H7 (cell line): ENCODE results near the gene PTPRD. TPM values are rescaled to one million over a fixed set of nuclear protein-coding genes. Genes with fewer than 3 reads are reported as not detected.
"Not testable (repeated sequence)": the region's sequence is repeated elsewhere in the genome, so short reads cannot be mapped to it uniquely, and the experiment has no call there.

Experiments used
- DNase-seq: peaks from one replicate; pipeline ENCODE4 v3.0.0; 2012
- H3K27me3 ChIP-seq: 2 replicates; pipeline ENCODE4 v1.6.0; 2011; ENCODE audit warnings: mild to moderate bottlenecking, low read length; ENCODE audit not compliant: control insufficient read depth, insufficient read depth
- H3K36me3 ChIP-seq: replicated peaks from 2 replicates; pipeline ENCODE4 v1.5.1; 2011; ENCODE audit warnings: low read length; ENCODE audit not compliant: control insufficient read depth, insufficient read depth
- H3K4me3 ChIP-seq: 2 replicates; pipeline ENCODE4 v1.5.1; 2011; ENCODE audit warnings: low read depth, mild to moderate bottlenecking, control low read depth, low read length, moderate library complexity; ENCODE audit not compliant: insufficient read depth
- total RNA-seq: library from RNA; depleted of rRNA; stranded (reverse); fragments of >200 nt; shearing (Covaris generic); gene quantifications from 2 replicates; pipeline ENCODE4 v1.2.3, GENCODE V29; 2014

PTPRD gene
- total RNA-seq, 1 experiment from 2014 or later: 21.5 TPM

DNA sequence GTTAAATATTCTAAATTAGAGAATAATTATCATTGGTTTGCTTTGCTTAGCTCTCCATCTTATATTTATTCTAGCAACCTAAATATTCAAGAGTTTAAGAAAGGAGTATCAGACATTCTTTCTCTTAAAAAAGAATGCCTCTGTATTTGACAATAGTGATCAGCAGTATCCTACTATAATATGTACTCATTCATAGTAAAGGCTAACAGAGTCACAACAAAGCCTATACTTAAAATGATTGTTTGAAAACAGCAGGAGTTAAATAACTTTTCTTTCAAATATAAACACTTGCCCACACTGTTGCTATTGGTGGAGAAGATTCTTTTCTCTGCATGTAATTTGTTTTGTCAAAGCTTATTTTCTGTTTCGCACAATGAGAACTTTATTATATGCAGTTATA, 178.4 kb downstream of the PTPRD start:
- DNase-seq: no peak

GRCh38 chr9:10411272-10411671, 201.5 kb downstream of the PTPRD start:
- DNase-seq: no peak
- no peak overlapping the region for H3K4me3 ChIP-seq
- H3K27me3 ChIP-seq: no peaks in the 10 kb centered on the region
- H3K36me3 ChIP-seq: no peaks in the 10 kb centered on the region

More for the DNA sequence above, 178.4 kb downstream of the PTPRD start:
- no peak overlapping the region for H3K4me3 ChIP-seq
- no peaks in the 10 kb centered on the region for H3K36me3 ChIP-seq
- no peaks in the 10 kb centered on the region for H3K27me3 ChIP-seq

GRCh38 chr9:10403283-10403682, 209.5 kb downstream of the PTPRD start:
- Histone ChIP-seq H3K4me3 (no peak overlapping the region), H3K27me3 (no peaks in the 10 kb centered on the region), H3K36me3 (no peaks in the 10 kb centered on the region)
- no peak for DNase-seq

DNA sequence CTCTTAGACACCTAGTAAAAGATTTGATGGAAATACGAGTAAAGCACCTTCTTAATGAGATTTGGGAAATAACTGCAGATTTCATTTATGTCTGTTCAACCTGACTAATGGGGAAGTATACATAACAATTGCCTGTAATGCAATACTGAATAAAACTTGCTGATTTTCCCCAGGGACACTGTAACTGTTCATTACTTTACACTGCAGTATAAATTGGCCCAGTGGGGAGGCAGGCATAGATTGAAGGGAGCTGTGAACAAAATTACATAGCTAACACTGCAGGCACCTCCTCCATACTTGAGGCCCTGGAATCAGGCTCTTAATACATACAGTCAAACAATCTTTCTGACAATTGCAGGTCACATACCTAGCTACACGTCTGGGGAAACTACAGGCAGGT, 216.2 kb downstream of the PTPRD start:
- H3K36me3 ChIP-seq: no peaks in the 10 kb centered on the region
- H3K27me3 ChIP-seq: no peaks in the 10 kb centered on the region
- no peak overlapping the region for H3K4me3 ChIP-seq
- DNase-seq: no peak

- Histone ChIP-seq H3K4me3 (no peak overlapping the region), H3K36me3 (no peaks in the 10 kb centered on the region), H3K27me3 (no peaks in the 10 kb centered on the region)
- DNase-seq: no peak
Observed at GRCh38 chr9:10387282-10387681, 225.5 kb downstream of the PTPRD start.

GRCh38 chr9:10371824-10372223, 241.0 kb downstream of the PTPRD start:
- Histone ChIP-seq H3K27me3 (no peaks in the 10 kb centered on the region), H3K4me3 (no peak overlapping the region), H3K36me3 (no peaks in the 10 kb centered on the region)
- no peak for DNase-seq

DNA sequence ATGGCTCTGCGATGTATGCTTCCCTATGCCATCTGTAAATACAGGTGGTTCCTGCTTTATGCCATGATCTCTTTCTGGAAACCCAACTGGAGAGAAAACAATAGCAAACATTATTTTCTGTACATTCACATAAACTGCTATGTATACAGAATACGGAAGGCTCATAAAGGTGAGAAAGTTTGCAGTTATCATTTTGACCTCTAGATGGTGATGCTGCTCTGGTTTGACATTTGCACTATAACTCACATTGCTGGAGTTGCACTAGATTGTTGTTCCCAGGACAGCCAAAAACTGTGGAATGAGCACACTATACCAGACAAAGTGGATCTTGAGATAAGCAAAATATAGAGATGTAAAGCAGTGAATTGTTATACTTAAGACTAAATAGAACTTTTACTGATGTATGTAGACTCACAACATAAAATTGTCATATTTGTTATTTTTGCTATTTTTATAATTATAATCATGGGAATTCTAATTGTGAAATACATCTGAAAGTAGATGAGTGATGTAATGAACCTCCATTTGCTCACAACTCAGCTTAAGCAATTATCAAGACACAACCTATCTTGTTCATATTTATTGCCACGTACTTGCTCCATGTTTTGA, 246.5 kb downstream of the PTPRD start:
- no peak overlapping the region for H3K4me3 ChIP-seq
- no peaks in the 10 kb centered on the region for H3K36me3 ChIP-seq
- H3K27me3 ChIP-seq: no peaks in the 10 kb centered on the region
- DNase-seq: peak; percentile 11

- H3K27me3 ChIP-seq: no peaks in the 10 kb centered on the region
- no peak for DNase-seq
- no peak overlapping the region for H3K4me3 ChIP-seq
- H3K36me3 ChIP-seq: no peaks in the 10 kb centered on the region
Observed at GRCh38 chr9:10354591-10354990, 258.2 kb downstream of the PTPRD start.

DNA sequence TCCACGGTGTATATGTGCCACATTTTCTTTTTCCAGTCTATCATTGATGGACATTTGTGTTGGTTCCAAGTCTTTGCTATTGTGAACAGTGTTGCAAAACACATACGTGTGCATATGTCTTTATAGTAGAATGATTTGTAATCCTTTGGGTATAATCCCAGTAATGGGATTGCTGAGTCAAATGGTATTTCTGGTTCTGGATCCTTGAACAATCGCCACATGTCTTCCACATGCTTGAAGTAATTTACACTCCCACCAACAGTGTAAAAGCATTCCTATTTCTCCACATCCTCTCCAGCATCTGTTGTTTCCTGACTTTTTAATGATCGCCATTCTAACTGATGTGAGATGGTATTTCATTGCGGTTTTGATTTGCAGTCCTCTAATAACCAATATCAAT, 267.2 kb downstream of the PTPRD start:
- not testable (repeated sequence) for DNase-seq, H3K4me3 ChIP-seq, H3K36me3 ChIP-seq, H3K27me3 ChIP-seq

DNA sequence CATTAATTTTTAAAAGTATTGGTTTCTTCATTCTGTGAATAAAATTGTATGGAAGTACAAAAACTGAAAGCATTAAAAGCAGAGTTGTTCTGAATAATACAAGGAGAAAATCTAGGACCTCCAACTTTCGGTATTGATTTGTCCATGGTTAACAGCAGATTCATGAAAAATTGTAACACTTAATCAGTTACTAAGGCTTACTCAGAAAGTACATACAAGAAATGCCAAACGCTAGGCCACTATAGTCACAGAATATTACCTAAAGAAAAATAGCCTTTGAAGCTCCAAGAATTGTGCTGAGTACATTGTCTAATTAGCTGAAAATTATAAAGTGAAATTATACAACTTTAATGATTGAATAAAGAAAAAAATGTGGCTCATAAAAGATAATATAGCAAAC, 271.7 kb downstream of the PTPRD start:
- Histone ChIP-seq H3K36me3 (no peaks in the 10 kb centered on the region), H3K27me3 (peaks cover 8% of the 10 kb centered on the region; the same call in 1 of the 2 replicates), H3K4me3 (no peak overlapping the region)
- DNase-seq: no peak

DNA sequence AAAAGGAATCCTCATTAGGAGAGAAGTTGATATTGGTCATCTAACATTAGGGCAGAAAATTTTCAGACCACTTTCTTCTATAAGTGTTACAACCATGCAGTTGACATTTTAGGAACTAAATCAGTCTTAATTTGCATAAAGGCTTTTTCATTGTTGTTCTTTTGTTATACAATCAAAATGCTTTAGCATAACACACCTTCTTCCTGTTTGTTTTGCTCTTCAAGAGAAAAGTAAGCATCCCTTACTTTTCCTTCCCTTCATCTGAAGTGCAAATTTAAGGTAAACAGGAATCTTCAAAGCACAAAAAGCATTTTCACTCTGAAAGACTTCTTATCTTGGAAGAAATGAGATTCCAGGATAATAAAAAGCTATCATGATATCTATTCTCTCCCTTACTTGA, 273.6 kb downstream of the PTPRD start:
- DNase-seq: no peak
- no peaks in the 10 kb centered on the region for H3K36me3 ChIP-seq
- peaks cover 8% of the 10 kb centered on the region; the same call in 1 of the 2 replicates for H3K27me3 ChIP-seq
- H3K4me3 ChIP-seq: no peak overlapping the region

DNA sequence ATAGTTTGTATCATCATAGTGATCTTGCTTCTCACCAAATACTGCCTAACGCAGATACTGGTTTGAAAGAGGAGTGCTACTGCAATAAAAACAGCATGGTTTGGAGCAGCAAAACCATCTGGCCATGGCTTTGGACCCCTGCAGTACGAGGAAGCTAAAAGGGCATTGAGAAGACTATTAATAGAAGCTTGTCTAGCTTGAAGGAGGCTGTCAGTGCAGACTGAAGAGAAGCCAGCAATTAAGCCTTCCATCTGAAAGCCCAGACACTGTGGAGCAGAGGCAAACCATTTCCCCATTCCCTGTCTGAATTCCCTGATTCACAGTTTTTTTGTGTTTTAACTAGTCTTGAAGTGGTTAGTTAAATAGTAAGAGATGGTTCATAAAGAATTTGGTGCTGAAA, 281.6 kb downstream of the PTPRD start:
- Histone ChIP-seq H3K27me3 (no peaks in the 10 kb centered on the region), H3K4me3 (no peak overlapping the region), H3K36me3 (no peaks in the 10 kb centered on the region)
- DNase-seq: no peak

DNA sequence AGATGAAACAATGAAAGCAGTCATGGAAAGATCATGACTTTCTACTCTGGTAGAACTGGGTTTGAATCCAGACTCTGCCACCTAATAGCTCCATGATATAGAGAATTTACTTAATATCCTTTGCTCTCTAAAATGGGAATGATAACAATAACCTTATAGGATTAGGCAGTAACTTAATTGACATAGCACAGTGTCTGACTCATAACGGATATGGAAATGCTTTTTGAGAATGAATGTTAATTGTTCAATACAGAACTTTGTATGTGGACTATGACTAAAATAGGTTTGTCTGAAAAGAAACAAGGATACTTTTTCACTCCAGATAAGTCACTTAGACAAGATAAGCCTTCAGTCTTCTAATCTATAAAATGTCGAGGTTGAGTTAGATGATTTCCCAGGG, 330.7 kb downstream of the PTPRD start:
- no peak for DNase-seq
- no peak overlapping the region for H3K4me3 ChIP-seq
- no peaks in the 10 kb centered on the region for H3K36me3 ChIP-seq
- no peaks in the 10 kb centered on the region for H3K27me3 ChIP-seq

- no peaks in the 10 kb centered on the region for H3K36me3 ChIP-seq
- DNase-seq: no peak
Observed at GRCh38 chr9:10274988-10275387, 337.8 kb downstream of the PTPRD start.

DNA sequence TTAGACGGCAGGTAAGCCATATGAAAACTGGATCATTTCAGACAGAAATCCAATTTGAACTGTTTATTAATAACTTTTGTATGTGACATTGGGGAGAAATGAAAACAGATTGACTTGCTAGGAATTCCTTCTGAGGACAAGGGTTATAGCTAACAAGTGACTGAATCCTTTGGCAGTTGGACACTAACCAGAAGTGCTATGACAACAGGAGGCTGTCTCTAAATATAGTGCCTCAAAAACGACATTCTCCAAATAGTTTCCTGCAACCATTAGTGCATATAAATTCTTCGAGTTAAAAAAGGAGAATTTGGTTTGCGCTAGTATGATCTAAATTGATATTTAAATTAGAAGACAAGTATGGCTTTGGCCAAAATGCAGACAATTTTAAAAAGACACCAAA, 338.6 kb downstream of the PTPRD start:
- no peak for DNase-seq
- no peaks in the 10 kb centered on the region for H3K27me3 ChIP-seq

More at GRCh38 chr9:10274988-10275387, 337.8 kb downstream of the PTPRD start:
- no peaks in the 10 kb centered on the region for H3K27me3 ChIP-seq
- H3K4me3 ChIP-seq: no peak overlapping the region

DNA sequence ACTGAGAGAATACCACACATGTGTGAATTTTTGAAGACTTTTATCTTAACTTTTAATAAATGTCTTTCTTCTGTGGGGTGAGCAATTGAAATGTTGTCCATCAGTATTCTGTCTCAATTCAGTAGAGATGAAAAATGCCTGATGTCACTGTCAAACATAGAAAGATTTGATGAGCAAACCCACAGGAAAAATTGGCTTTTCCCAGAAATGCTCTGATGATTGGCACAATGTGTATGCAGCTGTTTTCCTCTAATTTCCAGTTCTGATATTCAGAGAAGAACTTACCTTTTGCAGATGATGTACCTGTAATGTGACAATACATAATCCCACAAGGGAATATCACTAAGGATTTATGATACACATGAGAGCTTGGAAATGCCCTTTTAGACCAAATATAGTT, 340.0 kb downstream of the PTPRD start:
- H3K27me3 ChIP-seq: no peaks in the 10 kb centered on the region
- no peak overlapping the region for H3K4me3 ChIP-seq
- no peaks in the 10 kb centered on the region for H3K36me3 ChIP-seq
- no peak for DNase-seq

More for the DNA sequence above, 338.6 kb downstream of the PTPRD start:
- Histone ChIP-seq H3K4me3 (no peak overlapping the region), H3K36me3 (no peaks in the 10 kb centered on the region)
